Gastrocnemius medialis (tissue), 4 donors: ENCODE results near the gene SND1. TPM values are rescaled to one million over a fixed set of nuclear protein-coding genes. Genes with fewer than 3 reads are reported as not detected.

ENCODE experiments used
- ATAC-seq, 2 donors: fragments of 150-250 bp; one replicate each; pipeline ENCODE4 v1.9.1; 2016
- DNase-seq, 2 donors: peaks; one replicate each; pipeline ENCODE4 v3.0.0-alpha.2; 2019
- H3K27ac ChIP-seq, 4 donors: fragments of 200-600 bp; sonication (generic); 1 replicate in 1 of 4; 2 replicates in 3 of 4; pipeline ENCODE4 v1.5.1; 2016 to 2018; ENCODE audit warnings: mild to moderate bottlenecking in 2 of 4, moderate library complexity in 1 of 4
- H3K27me3 ChIP-seq, 3 donors: fragments of 200-600 bp; sonication (generic) in 2 of 3; 1 replicate in 1 of 3; 2 replicates in 2 of 3; pipeline versions ENCODE4 v1.5.1 to v1.6.0; 2016 to 2019; ENCODE audit warnings: mild to moderate bottlenecking in 1 of 3, moderate library complexity in 1 of 3
- H3K36me3 ChIP-seq, 2 donors: fragments of 200-600 bp; sonication (generic) in 1 of 2; one replicate each; pipeline ENCODE4 v1.5.1; 2017 to 2018
- H3K4me1 ChIP-seq, 2 donors: fragments of 200-600 bp; sonication (generic) in 1 of 2; one replicate each; pipeline ENCODE4 v1.5.1; 2016 to 2017; ENCODE audit warnings: mild to moderate bottlenecking in 2 of 2
- H3K4me3 ChIP-seq, 4 donors: fragments of 200-600 bp; sonication (generic) in 3 of 4; 1 replicate in 1 of 4; 2 replicates in 3 of 4; pipeline ENCODE4 v1.5.1; 2016 to 2019; ENCODE audit warnings: mild to moderate bottlenecking in 2 of 4
- H3K9me3 ChIP-seq, 3 donors: fragments of 200-600 bp; sonication (generic) in 2 of 3; 1 replicate in 1 of 3; 2 replicates in 2 of 3; pipeline ENCODE4 v1.5.1; 2016 to 2019
- CTCF ChIP-seq, 5 experiments: fragments of 450-650 bp in 3 of 5; fragments of 200-600 bp in 2 of 5; sonication (generic) in 2 of 5; IDR thresholded peaks in 4 of 5; conservative IDR thresholded peaks in 1 of 5; 1 replicate in 4 of 5; 2 replicates in 1 of 5; pipeline ENCODE4 v1.5.1; 2016 to 2019; ENCODE audit warnings: antibody characterized with exemption in 5 of 5, mild to moderate bottlenecking in 3 of 5, moderate library complexity in 3 of 5
- POLR2A ChIP-seq, 2 donors: fragments of 450-650 bp; IDR thresholded peaks; one replicate each; pipeline ENCODE4 v1.6.1; 2017; ENCODE audit warnings: antibody characterized with exemption in 2 of 2, mild to moderate bottlenecking in 2 of 2, moderate library complexity in 2 of 2
- in situ Hi-C, 4 donors: fragments of 200-750 bp; cut with MboI; loops; one replicate each; pipeline versions ENCODE4 v1.15.0 to v1.8.0; 2017; ENCODE audit warnings: low sequenced_read_pairs in 4 of 4
- intact Hi-C: fragments of 100-400 bp; cut with DNase I; formaldehyde crosslinking; loops from one replicate; pipeline ENCODE4 v1.15.1; 2023; ENCODE audit warnings: low total_unique reads
- total RNA-seq, 4 donors: library from RNA; depleted of rRNA; stranded (reverse); fragments of >200 nt; gene quantifications; one replicate each; pipeline versions ENCODE4 v1.1.0 to v1.2.3, GENCODE V29; 2016

SND1 gene
- total RNA-seq, 4 donors from 2014 or later = 30.4 to 73.0 (median 50.3) TPM

GRCh38 chr7:128129224-128129864 is 477.4 kb downstream of the SND1 start:
- no peak overlapping the region for H3K4me3 ChIP-seq
- DNase-seq (no peak), ATAC-seq (no peak)
- in situ Hi-C loops (no loop called here), intact Hi-C loops (no loop called here)
- H3K36me3 ChIP-seq = no peaks in the 10 kb centered on the region
- H3K9me3 ChIP-seq = no peaks in the 10 kb centered on the region
- no peak for TF ChIP-seq CTCF (IDR thresholded peaks at IDR 0.05 in 4 of 5, conservative IDR thresholded peaks at IDR 0.05 in 1 of 5)
- no peak for TF ChIP-seq POLR2A (IDR thresholded peaks at IDR 0.05)
- H3K27ac ChIP-seq = no peak overlapping the region
- no peaks in the 10 kb centered on the region for H3K4me1 ChIP-seq
- H3K27me3 ChIP-seq = peaks cover 11 to 16% (median 16%) of the 10 kb centered on the region in 3 donors

GRCh38 chr7:128131115-128131514 is 479.1 kb downstream of the SND1 start:
- Histone ChIP-seq H3K4me1 (peaks cover 0 to 11% of the 10 kb centered on the region in 2 donors), H3K27me3 (peaks cover 26 to 31% (median 27%) of the 10 kb centered on the region in 3 donors), H3K27ac (no peak overlapping the region), H3K4me3 (no peak overlapping the region), H3K9me3 (no peaks in the 10 kb centered on the region), H3K36me3 (no peaks in the 10 kb centered on the region)
- no peak for TF ChIP-seq POLR2A (IDR thresholded peaks at IDR 0.05)
- no peak for TF ChIP-seq CTCF (IDR thresholded peaks at IDR 0.05 in 4 of 5, conservative IDR thresholded peaks at IDR 0.05 in 1 of 5)
- intact Hi-C loops (no loop called here), in situ Hi-C loops (loop anchor here in 1 of 4 donors (10.0 kb wide), 1 partner anchor 74 kb away; no protein-coding TSS in a partner anchor)
- ATAC-seq (no peak), DNase-seq (no peak)

GRCh38 chr7:128131731-128132130 is 479.7 kb downstream of the SND1 start:
- H3K4me3 ChIP-seq = no peak overlapping the region
- no peak overlapping the region for H3K27ac ChIP-seq
- peaks cover 0 to 13% of the 10 kb centered on the region in 2 donors for H3K4me1 ChIP-seq
- ATAC-seq (no peak), DNase-seq (no peak)
- in situ Hi-C loops (loop anchor here in 1 of 4 donors (10.0 kb wide), 1 partner anchor 73 kb away; no protein-coding TSS in a partner anchor), intact Hi-C loops (no loop called here)
- H3K27me3 ChIP-seq = peaks cover 30 to 36% (median 33%) of the 10 kb centered on the region in 3 donors
- no peaks in the 10 kb centered on the region for H3K9me3 ChIP-seq
- TF ChIP-seq CTCF (IDR thresholded peaks at IDR 0.05 in 4 of 5, conservative IDR thresholded peaks at IDR 0.05 in 1 of 5) (no peak), POLR2A (IDR thresholded peaks at IDR 0.05) (no peak)
- no peaks in the 10 kb centered on the region for H3K36me3 ChIP-seq

- Histone ChIP-seq H3K27ac (no peak overlapping the region), H3K4me1 (peaks cover 0 to 13% of the 10 kb centered on the region in 2 donors), H3K4me3 (no peak overlapping the region), H3K9me3 (no peaks in the 10 kb centered on the region), H3K36me3 (no peaks in the 10 kb centered on the region), H3K27me3 (peaks cover 30 to 42% (median 39%) of the 10 kb centered on the region in 3 donors)
- intact Hi-C loops (no loop called here), in situ Hi-C loops (loop anchor here in 1 of 4 donors (10.0 kb wide), 1 partner anchor 72 kb away; no protein-coding TSS in a partner anchor)
- TF ChIP-seq POLR2A (IDR thresholded peaks at IDR 0.05) (no peak), CTCF (IDR thresholded peaks at IDR 0.05 in 4 of 5, conservative IDR thresholded peaks at IDR 0.05 in 1 of 5) (no peak)
- no peak for DNase-seq
- no peak for ATAC-seq
Observed at GRCh38 chr7:128132426-128133069, 480.6 kb downstream of the SND1 start.
